GOT3 (cell line): Measurements from ENCODE around the gene SLC35F3.
"Not testable (repeated sequence)": the region's sequence is repeated elsewhere in the genome, so short reads cannot be mapped to it uniquely, and the experiment has no call there.

ENCODE experiments used
- DNase-seq: peaks from one replicate; lab custom pipeline; 2025; ENCODE audit warnings: mixed read lengths; lab: John Stamatoyannopoulos, UW

SLC35F3 gene

DNA sequence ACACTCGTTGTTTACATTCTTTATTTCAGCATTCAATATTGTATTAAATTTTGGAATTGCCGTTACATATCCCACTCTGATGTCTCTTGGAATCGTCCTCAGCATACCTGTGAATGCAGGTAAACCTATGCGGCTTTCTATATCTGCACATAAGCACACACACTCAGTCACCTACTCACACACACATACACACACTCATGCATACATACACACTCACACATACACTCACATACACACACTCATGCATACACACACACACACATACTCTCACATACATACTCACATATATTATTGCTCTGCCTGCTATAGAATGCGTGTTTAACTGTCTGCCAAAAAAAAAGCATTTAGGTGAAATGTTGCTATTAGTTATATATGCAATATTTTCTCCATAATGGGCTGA, 415.6 kb downstream of the SLC35F3 start:
- no peak for DNase-seq

DNA sequence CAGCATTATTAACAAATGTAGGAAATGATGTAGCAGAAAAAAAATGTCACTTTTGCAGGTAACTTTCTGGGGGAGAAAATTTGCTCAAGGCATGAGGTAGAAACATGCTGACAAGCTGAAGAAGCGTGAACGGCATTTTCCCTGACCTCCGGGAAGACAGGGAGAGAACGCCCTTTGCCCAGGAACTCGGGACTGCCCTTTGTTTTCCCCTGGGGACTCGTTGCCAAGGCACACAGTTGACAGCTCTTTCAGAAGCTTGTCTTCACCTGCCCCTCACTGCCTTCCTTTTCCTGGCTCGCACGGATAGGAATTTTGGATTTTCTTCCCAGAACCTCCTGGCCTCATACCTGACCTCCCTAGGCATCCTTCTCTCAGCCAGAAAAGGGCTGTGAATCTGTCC, 416.1 kb downstream of the SLC35F3 start:
- no peak for DNase-seq

DNA sequence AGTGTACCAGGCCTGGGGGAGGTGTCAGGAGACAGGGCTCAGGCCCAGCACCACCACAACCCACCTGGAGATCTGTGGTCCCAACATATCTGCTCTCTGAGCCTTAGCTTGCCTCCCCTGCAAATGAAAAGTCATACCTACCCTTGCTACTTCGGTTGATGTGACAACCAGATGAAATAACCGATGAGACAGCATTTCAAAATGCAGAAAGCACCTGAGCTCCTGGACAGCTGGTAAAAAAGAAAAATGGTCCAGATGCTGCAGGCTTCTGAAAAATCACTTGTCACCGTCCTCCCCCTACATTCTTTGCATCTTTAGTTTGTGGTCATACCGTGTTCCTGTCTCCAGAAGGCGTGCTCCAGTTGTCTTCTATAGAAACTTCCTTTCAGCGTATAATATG, 416.8 kb downstream of the SLC35F3 start:
- no peak for DNase-seq

GRCh38 chr1:234322097-234322496, 417.6 kb downstream of the SLC35F3 start:
- DNase-seq = no peak

GRCh38 chr1:234322979-234323378, 418.5 kb downstream of the SLC35F3 start:
- no peak for DNase-seq

DNA sequence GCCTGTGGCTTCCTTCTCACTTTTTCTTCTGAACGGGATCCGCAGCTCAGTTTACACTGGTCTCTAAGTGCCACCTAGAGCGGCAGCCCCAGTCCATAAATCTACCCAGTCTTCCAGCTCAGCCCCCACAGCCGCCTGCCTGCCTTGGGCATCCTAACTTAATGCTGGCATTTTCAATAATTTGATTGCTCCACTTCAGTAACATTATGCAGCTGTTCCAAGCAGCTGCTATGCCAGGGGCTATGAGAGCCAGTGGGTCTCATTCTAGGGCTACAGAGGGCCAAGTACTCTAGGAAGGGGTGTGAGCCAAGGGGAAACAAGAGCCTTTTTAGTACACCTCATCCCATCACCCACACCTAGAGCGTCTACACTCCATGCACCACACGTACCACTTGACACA, 420.3 kb downstream of the SLC35F3 start:
- DNase-seq = no peak

GRCh38 chr1:234325878-234326496, 421.5 kb downstream of the SLC35F3 start:
- no peak for DNase-seq

DNA sequence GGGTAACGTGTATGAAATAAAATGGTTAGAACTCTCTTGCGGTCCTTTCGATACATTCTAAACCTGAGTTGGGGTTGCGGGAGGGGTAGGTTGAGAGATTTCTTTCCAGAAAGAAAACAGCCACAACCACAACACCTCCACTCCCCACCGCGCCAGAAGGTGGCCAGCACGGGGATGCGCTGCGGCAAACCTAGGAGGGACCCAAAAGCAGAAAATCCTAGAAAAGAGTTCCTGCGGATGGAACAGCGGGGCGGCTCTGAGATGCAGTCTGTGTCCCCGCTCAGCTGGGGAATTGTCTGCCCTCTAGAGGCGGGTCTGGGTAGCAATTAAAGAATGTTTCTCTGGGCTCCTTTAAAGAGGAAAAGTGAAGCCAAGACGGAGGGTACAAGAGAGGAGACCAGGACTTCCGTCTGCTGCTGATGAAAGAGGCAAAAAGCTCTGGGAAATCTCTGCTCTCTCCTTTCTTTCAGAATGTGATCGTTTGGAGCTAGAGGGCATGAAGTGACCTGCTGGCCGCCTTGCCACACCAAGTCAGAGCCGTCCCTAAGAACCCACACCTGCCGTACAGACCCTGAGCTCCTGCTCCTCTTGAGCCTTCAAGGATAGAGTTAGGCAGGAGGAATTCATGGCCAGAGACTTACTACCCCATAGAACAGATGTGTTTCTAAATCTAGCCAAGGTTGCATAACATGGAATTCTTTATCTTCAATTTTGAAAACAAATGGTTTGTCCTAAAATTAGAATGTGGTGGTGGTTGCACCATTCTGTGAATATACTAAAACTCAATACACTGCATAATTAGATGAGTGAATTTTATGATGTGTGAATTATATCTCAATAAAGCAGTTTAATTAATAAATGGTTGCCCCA, 422.3 kb downstream of the SLC35F3 start:
- DNase-seq = peak; percentile 25

GRCh38 chr1:234327577-234328164, 423.2 kb downstream of the SLC35F3 start:
- no peak for DNase-seq

DNA sequence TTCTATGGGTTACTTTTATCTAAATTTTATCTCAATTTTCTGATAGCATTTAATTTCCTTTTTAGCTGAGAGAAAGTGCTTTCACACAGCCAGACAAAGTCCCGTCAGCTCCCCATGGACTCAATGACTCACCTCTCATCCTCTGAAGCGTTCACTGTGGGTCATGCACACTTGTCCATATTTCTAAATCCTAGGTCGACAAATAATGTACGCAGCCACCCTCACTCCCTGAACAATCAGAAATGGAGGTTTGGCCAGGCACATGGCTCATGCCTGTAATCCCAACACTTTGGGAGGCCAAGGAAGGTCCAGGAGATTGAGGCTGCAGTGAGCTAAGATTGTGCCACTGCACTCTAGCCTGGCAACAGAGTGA, 426.4 kb downstream of the SLC35F3 start:
- DNase-seq = no peak

GRCh38 chr1:234331507-234331906, 427.0 kb downstream of the SLC35F3 start:
- DNase-seq = no peak

- no peak for DNase-seq
Measured at GRCh38 chr1:234336359-234336758, 431.9 kb downstream of the SLC35F3 start.

- DNase-seq = no peak
Measured at GRCh38 chr1:234337233-234337632, 432.8 kb downstream of the SLC35F3 start.

- no peak for DNase-seq
Measured at GRCh38 chr1:234340528-234340927, 436.1 kb downstream of the SLC35F3 start.

DNA sequence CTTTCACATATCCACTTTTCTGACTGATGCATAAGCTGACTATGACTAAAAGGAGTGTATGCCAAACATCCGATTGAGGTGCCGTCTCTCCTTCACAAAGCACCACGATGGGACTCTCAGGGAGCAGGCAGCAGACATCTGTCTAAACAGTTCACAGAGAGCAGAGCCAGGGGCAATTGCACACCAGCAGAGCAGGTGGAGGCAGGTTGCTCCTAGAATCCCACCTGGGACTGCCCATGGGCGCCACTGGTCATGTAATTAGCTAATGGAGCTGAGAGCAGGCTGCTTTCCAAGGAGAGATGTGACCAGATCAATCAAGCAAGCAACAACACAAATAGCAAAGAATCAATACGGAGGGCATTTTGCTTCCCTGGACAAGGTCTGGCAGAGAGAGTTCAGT, 438.3 kb downstream of the SLC35F3 start:
- no peak for DNase-seq

DNA sequence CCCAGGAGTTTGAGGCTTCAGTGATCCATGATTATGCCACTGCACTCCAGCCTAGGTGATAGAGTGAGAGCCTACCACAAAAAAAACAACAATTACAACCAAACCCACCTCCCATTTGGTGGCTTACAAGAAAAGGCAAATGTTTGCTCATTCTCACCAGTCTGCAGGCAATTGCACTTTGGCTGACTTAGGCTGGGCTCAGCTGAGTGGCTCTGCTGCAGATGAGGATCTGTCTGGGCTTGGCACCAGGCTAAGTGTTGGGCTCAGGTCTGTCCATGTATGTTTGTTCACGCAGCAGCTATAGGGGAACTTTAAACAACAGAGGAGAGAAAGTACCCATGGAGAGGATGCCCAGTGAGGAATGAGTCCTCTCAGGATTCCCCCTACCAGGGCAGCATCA, 440.8 kb downstream of the SLC35F3 start:
- no peak for DNase-seq

DNA sequence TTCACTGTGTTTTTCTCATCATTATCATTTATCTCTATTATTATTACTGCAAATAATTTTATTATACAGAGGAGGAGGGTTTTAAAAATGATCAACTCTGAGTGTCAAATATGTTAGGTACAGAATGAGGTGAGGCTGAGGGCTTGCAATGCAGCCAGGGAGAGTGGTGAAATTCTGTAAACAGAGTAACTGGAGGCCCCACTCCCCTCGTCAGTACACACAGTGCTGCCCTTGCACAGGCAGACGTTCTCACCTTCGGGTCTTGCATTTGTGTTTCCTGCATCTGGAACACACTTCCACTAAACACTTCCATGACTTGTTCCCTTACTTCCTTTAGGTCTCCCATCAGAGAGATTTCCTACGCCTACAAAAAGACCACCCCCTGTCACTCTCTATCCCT, 444.5 kb downstream of the SLC35F3 start:
- DNase-seq = no peak

DNA sequence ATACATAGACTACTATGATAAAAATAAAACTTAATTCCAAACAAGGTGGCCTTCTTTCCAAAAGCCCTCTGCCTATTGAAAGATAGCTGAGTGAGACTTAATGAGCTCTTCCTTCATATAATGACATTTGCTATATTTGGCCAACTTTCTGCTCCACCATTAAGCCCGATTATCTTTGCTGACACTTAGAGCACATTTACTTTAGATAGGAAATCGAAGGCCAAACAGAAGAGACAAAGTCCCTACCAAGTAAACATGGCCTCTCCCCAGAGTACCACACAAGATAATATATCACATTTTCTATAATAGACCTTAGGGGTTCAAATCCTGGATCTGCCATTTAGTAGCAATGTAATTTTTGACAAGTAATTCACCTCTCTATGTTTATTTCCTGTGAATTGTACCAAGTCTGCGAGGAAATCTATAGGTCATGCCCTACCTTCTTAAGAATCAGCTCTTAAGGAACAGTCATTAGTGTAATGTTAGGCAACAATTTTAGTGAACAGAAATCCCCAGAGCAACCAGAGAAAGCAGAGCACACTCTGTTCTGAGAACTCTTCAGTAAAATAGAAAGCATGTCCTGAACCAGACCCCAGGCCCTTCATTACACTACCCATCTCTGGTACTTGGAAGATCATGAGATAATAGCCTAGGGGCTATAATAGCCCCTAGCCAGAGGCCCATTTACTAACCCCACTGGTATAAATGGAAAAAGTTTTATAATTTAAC, 451.5 kb downstream of the SLC35F3 start:
- DNase-seq = no peak

DNA sequence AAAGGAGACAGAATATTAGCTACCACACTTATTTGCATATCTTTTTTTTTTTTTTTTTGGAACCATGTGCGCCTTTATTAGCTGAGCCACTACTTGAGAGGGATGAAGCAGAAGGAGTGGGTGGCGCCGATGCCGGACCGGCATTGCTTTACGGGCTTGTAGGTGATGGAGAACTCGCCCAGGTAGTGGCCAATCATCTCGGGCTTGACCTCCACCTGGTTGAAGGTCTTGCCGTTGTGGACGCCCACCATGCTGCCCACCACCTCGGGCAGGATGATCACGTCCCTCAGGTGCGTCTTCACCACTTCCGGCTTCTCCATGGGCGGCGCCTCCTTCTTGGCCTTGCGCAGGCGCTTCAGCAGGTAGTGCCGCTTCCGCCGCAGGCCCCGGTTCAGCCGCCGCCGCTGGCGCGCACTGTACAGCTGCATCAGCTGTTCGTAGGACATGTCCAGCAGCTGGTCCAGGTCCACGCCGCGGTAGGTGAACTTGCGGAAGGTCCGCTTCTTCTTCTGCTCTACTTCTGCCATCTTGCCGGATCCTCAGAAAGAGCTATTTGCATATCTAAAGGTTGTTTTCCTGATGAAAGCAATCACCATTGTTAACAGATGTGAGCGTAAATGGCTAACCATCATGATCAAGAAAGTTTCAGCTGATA, 452.3 kb downstream of the SLC35F3 start:
- not testable (repeated sequence) for DNase-seq

DNA sequence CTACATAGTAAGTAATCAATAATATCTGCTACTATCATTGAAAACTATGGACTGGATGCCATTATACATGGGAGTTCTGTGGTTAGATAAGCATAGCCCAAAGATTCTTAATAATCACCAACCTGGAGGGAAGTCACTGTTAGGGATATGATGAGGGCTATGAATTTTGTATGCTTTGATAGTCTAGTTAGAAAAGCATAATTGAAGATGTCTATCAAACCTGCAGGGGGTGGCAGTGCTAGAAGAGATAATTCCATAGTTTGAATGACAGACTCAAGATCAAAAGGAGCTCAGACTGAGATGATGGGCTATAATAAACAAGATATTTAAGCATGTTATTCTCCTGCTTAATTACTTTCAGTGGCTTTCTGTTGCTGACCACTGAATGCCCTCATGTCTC, 453.4 kb downstream of the SLC35F3 start:
- no peak for DNase-seq

GRCh38 chr1:234361102-234361603, 456.7 kb downstream of the SLC35F3 start:
- DNase-seq = no peak

DNA sequence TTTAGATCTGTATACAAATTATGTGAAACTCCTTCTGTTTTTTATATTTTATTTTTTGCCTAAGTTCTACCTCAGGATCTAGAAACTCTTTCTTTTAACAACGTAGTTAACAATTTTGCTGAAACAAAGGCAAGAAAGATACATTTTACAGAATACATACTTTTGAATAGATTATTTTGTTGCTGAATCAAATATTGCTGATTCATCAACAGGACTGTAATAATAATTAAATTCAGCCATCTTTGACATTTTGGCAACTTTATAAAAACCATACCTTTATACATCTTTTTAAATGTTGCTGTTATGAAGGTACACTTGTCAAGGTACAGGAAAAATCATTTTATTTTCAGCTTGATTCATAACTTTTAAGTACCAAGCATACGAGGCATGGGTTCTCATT, 458.1 kb downstream of the SLC35F3 start:
- DNase-seq = no peak
